ENCODE results near the gene PBX4.

Gene PBX4

GRCh38 chr19:19553670-19554069 is 64.8 kb downstream of the PBX4 start:
- TF ChIP-seq TAF1 (IDR thresholded peaks at IDR 0.05; ENCODE audit: low read depth, low read length) (no peak), POLR2AphosphoS5 (IDR thresholded peaks at IDR 0.05; ENCODE audit: low read depth, low read length) (no peak), SPI1 (IDR thresholded peaks at IDR 0.05; ENCODE audit: low read depth, low read length) (no peak), POLR2A (IDR thresholded peaks at IDR 0.05; ENCODE audit: low read depth, low read length) (no peak), PAX5 (IDR thresholded peaks at IDR 0.05; ENCODE audit: insufficient read depth, low read length, severe bottlenecking) (no peak), POU2F2 (IDR thresholded peaks at IDR 0.05; ENCODE audit: low read depth, low read length) (no peak)
- no peak for FAIRE-seq
- DNase-seq (ENCODE audit: insufficient read length, low spot score): no peak

- FAIRE-seq (no peak), DNase-seq (ENCODE audit: insufficient read length, low spot score) (peak; percentile 77)
- TF ChIP-seq POLR2A (IDR thresholded peaks at IDR 0.05; ENCODE audit: low read depth, low read length) (no peak), SPI1 (IDR thresholded peaks at IDR 0.05; ENCODE audit: low read depth, low read length) (no peak), POU2F2 (IDR thresholded peaks at IDR 0.05; ENCODE audit: low read depth, low read length) (no peak), POLR2AphosphoS5 (IDR thresholded peaks at IDR 0.05; ENCODE audit: low read depth, low read length) (no peak), PAX5 (IDR thresholded peaks at IDR 0.05; ENCODE audit: insufficient read depth, low read length, severe bottlenecking) (no peak), TAF1 (IDR thresholded peaks at IDR 0.05; ENCODE audit: low read depth, low read length) (no peak)
Observed at GRCh38 chr19:19552798-19553197, 65.7 kb downstream of the PBX4 start.

GRCh38 chr19:19551853-19552192 is 66.7 kb downstream of the PBX4 start:
- TF ChIP-seq TAF1 (IDR thresholded peaks at IDR 0.05; ENCODE audit: low read depth, low read length) (no peak), SPI1 (IDR thresholded peaks at IDR 0.05; ENCODE audit: low read depth, low read length) (no peak), POLR2AphosphoS5 (IDR thresholded peaks at IDR 0.05; ENCODE audit: low read depth, low read length) (no peak), POU2F2 (IDR thresholded peaks at IDR 0.05; ENCODE audit: low read depth, low read length) (no peak), PAX5 (IDR thresholded peaks at IDR 0.05; ENCODE audit: insufficient read depth, low read length, severe bottlenecking) (no peak), POLR2A (IDR thresholded peaks at IDR 0.05; ENCODE audit: low read depth, low read length) (no peak)
- DNase-seq (ENCODE audit: insufficient read length, low spot score) (no peak), FAIRE-seq (no peak)

- DNase-seq (ENCODE audit: insufficient read length, low spot score) (no peak), FAIRE-seq (no peak)
- no peak for TF ChIP-seq POLR2A (IDR thresholded peaks at IDR 0.05; ENCODE audit: low read depth, low read length)
- no peak for TF ChIP-seq TAF1 (IDR thresholded peaks at IDR 0.05; ENCODE audit: low read depth, low read length)
- no peak for TF ChIP-seq SPI1 (IDR thresholded peaks at IDR 0.05; ENCODE audit: low read depth, low read length)
- TF ChIP-seq POU2F2 (IDR thresholded peaks at IDR 0.05; ENCODE audit: low read depth, low read length): no peak
- no peak for TF ChIP-seq POLR2AphosphoS5 (IDR thresholded peaks at IDR 0.05; ENCODE audit: low read depth, low read length)
- no peak for TF ChIP-seq PAX5 (IDR thresholded peaks at IDR 0.05; ENCODE audit: insufficient read depth, low read length, severe bottlenecking)
Observed at GRCh38 chr19:19550972-19551852, 67.3 kb downstream of the PBX4 start.

GRCh38 chr19:19550485-19550929 is 68.0 kb downstream of the PBX4 start:
- FAIRE-seq (no peak), DNase-seq (ENCODE audit: insufficient read length, low spot score) (no peak)
- no peak for TF ChIP-seq POLR2A (IDR thresholded peaks at IDR 0.05; ENCODE audit: low read depth, low read length)
- no peak for TF ChIP-seq POU2F2 (IDR thresholded peaks at IDR 0.05; ENCODE audit: low read depth, low read length)
- TF ChIP-seq PAX5 (IDR thresholded peaks at IDR 0.05; ENCODE audit: insufficient read depth, low read length, severe bottlenecking): no peak
- no peak for TF ChIP-seq TAF1 (IDR thresholded peaks at IDR 0.05; ENCODE audit: low read depth, low read length)
- TF ChIP-seq SPI1 (IDR thresholded peaks at IDR 0.05; ENCODE audit: low read depth, low read length): no peak
- TF ChIP-seq POLR2AphosphoS5 (IDR thresholded peaks at IDR 0.05; ENCODE audit: low read depth, low read length): no peak

GRCh38 chr19:19549804-19550464 is 68.6 kb downstream of the PBX4 start:
- no peak for DNase-seq (ENCODE audit: insufficient read length, low spot score)
- no peak for TF ChIP-seq POLR2AphosphoS5 (IDR thresholded peaks at IDR 0.05; ENCODE audit: low read depth, low read length)
- TF ChIP-seq POLR2A (IDR thresholded peaks at IDR 0.05; ENCODE audit: low read depth, low read length): no peak
- no peak for TF ChIP-seq POU2F2 (IDR thresholded peaks at IDR 0.05; ENCODE audit: low read depth, low read length)
- TF ChIP-seq PAX5 (IDR thresholded peaks at IDR 0.05; ENCODE audit: insufficient read depth, low read length, severe bottlenecking): no peak
- no peak for FAIRE-seq

- FAIRE-seq: no peak
- TF ChIP-seq PAX5 (IDR thresholded peaks at IDR 0.05; ENCODE audit: insufficient read depth, low read length, severe bottlenecking): no peak
- no peak for TF ChIP-seq POLR2A (IDR thresholded peaks at IDR 0.05; ENCODE audit: low read depth, low read length)
- no peak for TF ChIP-seq TAF1 (IDR thresholded peaks at IDR 0.05; ENCODE audit: low read depth, low read length)
- no peak for TF ChIP-seq SPI1 (IDR thresholded peaks at IDR 0.05; ENCODE audit: low read depth, low read length)
- no peak for TF ChIP-seq POLR2AphosphoS5 (IDR thresholded peaks at IDR 0.05; ENCODE audit: low read depth, low read length)
- no peak for TF ChIP-seq POU2F2 (IDR thresholded peaks at IDR 0.05; ENCODE audit: low read depth, low read length)
- no peak for DNase-seq (ENCODE audit: insufficient read length, low spot score)
Observed at GRCh38 chr19:19548915-19549759, 69.3 kb downstream of the PBX4 start.

GRCh38 chr19:19547674-19548336 is 70.7 kb downstream of the PBX4 start:
- no peak for DNase-seq (ENCODE audit: insufficient read length, low spot score)
- TF ChIP-seq PAX5 (IDR thresholded peaks at IDR 0.05; ENCODE audit: insufficient read depth, low read length, severe bottlenecking): no peak
- no peak for TF ChIP-seq POU2F2 (IDR thresholded peaks at IDR 0.05; ENCODE audit: low read depth, low read length)
- no peak for TF ChIP-seq POLR2A (IDR thresholded peaks at IDR 0.05; ENCODE audit: low read depth, low read length)
- no peak for TF ChIP-seq POLR2AphosphoS5 (IDR thresholded peaks at IDR 0.05; ENCODE audit: low read depth, low read length)
- no peak for TF ChIP-seq TAF1 (IDR thresholded peaks at IDR 0.05; ENCODE audit: low read depth, low read length)
- no peak for TF ChIP-seq SPI1 (IDR thresholded peaks at IDR 0.05; ENCODE audit: low read depth, low read length)
- no peak for FAIRE-seq
